ENCODE results near the gene FANCI.

The FANCI gene

DNA sequence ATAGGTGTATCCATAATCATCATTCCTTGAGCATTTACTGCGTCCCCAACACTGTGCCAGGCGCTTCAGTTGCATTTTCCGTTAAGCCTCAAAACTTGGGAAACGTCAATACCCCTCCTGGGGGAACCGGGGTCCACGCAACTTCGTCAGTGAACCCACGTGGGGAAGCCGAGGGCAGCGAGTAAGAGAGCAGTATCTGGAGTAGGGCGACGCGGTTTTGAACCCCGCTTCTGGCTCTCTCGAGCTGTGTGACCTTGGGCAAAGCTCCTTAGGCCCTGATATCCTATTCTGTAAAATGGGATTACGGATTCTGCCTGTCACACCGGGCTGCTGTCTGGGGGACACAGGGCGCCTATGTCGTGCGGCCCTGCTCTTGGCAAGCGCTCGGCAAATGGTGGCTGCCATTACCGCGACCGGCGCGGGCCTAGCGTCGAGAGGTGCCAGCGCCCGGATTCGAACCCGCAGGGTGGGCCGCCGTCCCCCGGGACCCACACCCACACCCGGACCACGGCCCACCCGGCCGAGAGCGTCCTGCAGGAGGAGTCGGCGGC lies 90.3 kb downstream of the FANCI start:
- Histone ChIP-seq H2AK5ac (ENCODE audit: low read depth, low read length) (no peak overlapping the region), H2AFZ (ENCODE audit: low read length) (peak overlapping the region; percentile 98), H2BK5ac (ENCODE audit: low read length) (no peak overlapping the region), H3K4me1 (ENCODE audit: control insufficient read depth in 2 of 2, insufficient read depth in 1 of 2, low read depth in 1 of 2, low read length in 2 of 2) (peaks cover 3 to 6% of the 10 kb centered on the region in 2 donors), H2BK120ac (ENCODE audit: low read depth, low read length) (no peak overlapping the region), H3K9ac (ENCODE audit: low read depth, low read length, poor library complexity) (peak overlapping the region; percentile 99), H3K4me3 (ENCODE audit: low read length in 2 of 2) (peak overlapping the region; percentile 94 to 99), H3K36me3 (replicated peaks in 1 of 2; ENCODE audit: control insufficient read depth in 2 of 2, insufficient read depth in 2 of 2, low read length in 2 of 2) (peaks cover 33 to 43% of the 10 kb centered on the region in 2 donors), H3K23ac (ENCODE audit: low read depth, low read length, poor library complexity) (peak overlapping the region; percentile 100), H2BK15ac (ENCODE audit: low read length) (no peak overlapping the region), H4K8ac (ENCODE audit: low read depth, low read length) (no peak overlapping the region), H3K4ac (ENCODE audit: low read length) (no peak overlapping the region), H3K27me3 (ENCODE audit: control insufficient read depth in 3 of 3, insufficient read depth in 3 of 3, low read depth in 1 of 3, low read length in 3 of 3) (peaks cover 2 to 31% (median 21%) of the 10 kb centered on the region in 3 experiments), H3K27ac (replicated peaks; ENCODE audit: low read length) (peak overlapping the region; percentile 74), H3K14ac (ENCODE audit: low read length) (peak overlapping the region; percentile 49), H2BK12ac (ENCODE audit: low read length) (no peak overlapping the region), H3K9me3 (replicated peaks in 1 of 2; ENCODE audit: control insufficient read depth in 2 of 2, insufficient read depth in 1 of 2, low read depth in 1 of 2, low read length in 2 of 2) (no peaks in the 10 kb centered on the region), H3K79me1 (ENCODE audit: low read depth, low read length) (peaks cover 19% of the 10 kb centered on the region), H4K91ac (ENCODE audit: low read depth, low read length, poor library complexity) (no peak overlapping the region), H3K18ac (ENCODE audit: low read length) (peak overlapping the region; percentile 100), H3K4me2 (ENCODE audit: insufficient read depth, low read length, poor library complexity, severe bottlenecking) (peak overlapping the region; percentile 81)
- WGBS, 2 donors (ENCODE audit: extremely low coverage in 2 of 2, insufficient read length in 2 of 2, insufficient replicate concordance in 1 of 2): no CpG with 5 or more reads among the region's 43 CpGs
- no peak for DNase-seq (ENCODE audit: low spot score)

- Histone ChIP-seq H3K14ac (ENCODE audit: low read length) (peak within 1 kb of the TSS; percentile 95), H3K79me1 (ENCODE audit: low read depth, low read length) (peaks cover 19% of the 10 kb centered on the region), H3K18ac (ENCODE audit: low read length) (peak within 1 kb of the TSS; percentile 100), H3K23ac (ENCODE audit: low read depth, low read length, poor library complexity) (peak within 1 kb of the TSS; percentile 100), H3K4me3 (ENCODE audit: low read length in 2 of 2) (peak within 1 kb of the TSS; percentile 94 to 99), H2BK15ac (ENCODE audit: low read length) (no peak within 1 kb of the TSS), H2BK5ac (ENCODE audit: low read length) (no peak within 1 kb of the TSS), H3K27ac (replicated peaks; ENCODE audit: low read length) (peak within 1 kb of the TSS; percentile 74), H3K9me3 (replicated peaks in 1 of 2; ENCODE audit: control insufficient read depth in 2 of 2, insufficient read depth in 1 of 2, low read depth in 1 of 2, low read length in 2 of 2) (no peaks in the 10 kb centered on the region), H3K4ac (ENCODE audit: low read length) (no peak within 1 kb of the TSS), H3K4me2 (ENCODE audit: insufficient read depth, low read length, poor library complexity, severe bottlenecking) (peak within 1 kb of the TSS; percentile 90), H2BK12ac (ENCODE audit: low read length) (no peak within 1 kb of the TSS), H2BK120ac (ENCODE audit: low read depth, low read length) (peak within 1 kb of the TSS; percentile 95), H4K8ac (ENCODE audit: low read depth, low read length) (no peak within 1 kb of the TSS), H3K36me3 (replicated peaks in 1 of 2; ENCODE audit: control insufficient read depth in 2 of 2, insufficient read depth in 2 of 2, low read length in 2 of 2) (peaks cover 27 to 37% of the 10 kb centered on the region in 2 donors), H3K4me1 (ENCODE audit: control insufficient read depth in 2 of 2, insufficient read depth in 1 of 2, low read depth in 1 of 2, low read length in 2 of 2) (peaks cover 3 to 6% of the 10 kb centered on the region in 2 donors), H2AFZ (ENCODE audit: low read length) (peak within 1 kb of the TSS; percentile 98), H3K9ac (ENCODE audit: low read depth, low read length, poor library complexity) (peak within 1 kb of the TSS; percentile 99), H2AK5ac (ENCODE audit: low read depth, low read length) (no peak within 1 kb of the TSS), H3K27me3 (ENCODE audit: control insufficient read depth in 3 of 3, insufficient read depth in 3 of 3, low read depth in 1 of 3, low read length in 3 of 3) (peaks cover under 1 to 35% (median 21%) of the 10 kb centered on the region in 3 experiments), H4K91ac (ENCODE audit: low read depth, low read length, poor library complexity) (no peak within 1 kb of the TSS)
- no CpG with 5 or more reads among the region's 85 CpGs for WGBS, 2 donors (ENCODE audit: extremely low coverage in 2 of 2, insufficient read length in 2 of 2, insufficient replicate concordance in 1 of 2)
- DNase-seq (ENCODE audit: low spot score): peak; percentile 100
Observed at GRCh38 chr15:89334510-89335297, 90.9 kb downstream of the FANCI start, which contains the start of gene POLG. POLG (minus strand) TSS chr15:89334824; CDS start chr15:89333754, 1,070 bp downstream.

GRCh38 chr15:89335298-89336041 lies 91.7 kb downstream of the FANCI start:
- H3K4me2 ChIP-seq (ENCODE audit: insufficient read depth, low read length, poor library complexity, severe bottlenecking): peak overlapping the region; percentile 90
- peak overlapping the region; percentile 11 for H3K18ac ChIP-seq (ENCODE audit: low read length)
- H3K36me3 ChIP-seq (replicated peaks in 1 of 2; ENCODE audit: control insufficient read depth in 2 of 2, insufficient read depth in 2 of 2, low read length in 2 of 2): peaks cover 19 to 29% of the 10 kb centered on the region in 2 donors
- no peak overlapping the region for H3K4ac ChIP-seq (ENCODE audit: low read length)
- H3K27me3 ChIP-seq (ENCODE audit: control insufficient read depth in 3 of 3, insufficient read depth in 3 of 3, low read depth in 1 of 3, low read length in 3 of 3): peaks cover 0 to 36% (median 21%) of the 10 kb centered on the region in 3 experiments
- H3K4me1 ChIP-seq (ENCODE audit: control insufficient read depth in 2 of 2, insufficient read depth in 1 of 2, low read depth in 1 of 2, low read length in 2 of 2): peaks cover 3 to 6% of the 10 kb centered on the region in 2 donors
- H3K4me3 ChIP-seq (ENCODE audit: low read length in 2 of 2): peak overlapping the region; percentile 53 to 80
- H3K79me1 ChIP-seq (ENCODE audit: low read depth, low read length): peaks cover 12% of the 10 kb centered on the region
- peak overlapping the region; percentile 65 for H3K9ac ChIP-seq (ENCODE audit: low read depth, low read length, poor library complexity)
- no peak overlapping the region for H4K91ac ChIP-seq (ENCODE audit: low read depth, low read length, poor library complexity)
- peak overlapping the region; percentile 81 for H2AFZ ChIP-seq (ENCODE audit: low read length)
- no peak overlapping the region for H2BK120ac ChIP-seq (ENCODE audit: low read depth, low read length)
- no peak overlapping the region for H3K27ac ChIP-seq (replicated peaks; ENCODE audit: low read length)
- no CpG with 5 or more reads among the region's 40 CpGs for WGBS, 2 donors (ENCODE audit: extremely low coverage in 2 of 2, insufficient read length in 2 of 2, insufficient replicate concordance in 1 of 2)
- H3K23ac ChIP-seq (ENCODE audit: low read depth, low read length, poor library complexity): no peak overlapping the region
- H2BK12ac ChIP-seq (ENCODE audit: low read length): no peak overlapping the region
- DNase-seq (ENCODE audit: low spot score): no peak
- no peak overlapping the region for H2AK5ac ChIP-seq (ENCODE audit: low read depth, low read length)
- H3K9me3 ChIP-seq (replicated peaks in 1 of 2; ENCODE audit: control insufficient read depth in 2 of 2, insufficient read depth in 1 of 2, low read depth in 1 of 2, low read length in 2 of 2): no peaks in the 10 kb centered on the region
- H2BK15ac ChIP-seq (ENCODE audit: low read length): no peak overlapping the region
- no peak overlapping the region for H4K8ac ChIP-seq (ENCODE audit: low read depth, low read length)
- no peak overlapping the region for H2BK5ac ChIP-seq (ENCODE audit: low read length)
- H3K14ac ChIP-seq (ENCODE audit: low read length): peak overlapping the region; percentile 11
